AG09309 (cell line): ENCODE data around the gene TBX2.
A peak's percentile ranks its signal among the peaks of the same experiment; 100 is the strongest.

ENCODE experiments used
- DNase-seq: peaks from one replicate; pipeline ENCODE4 v3.0.0-alpha.2; 2010; ENCODE audit warnings: low read depth
- H3K4me3 ChIP-seq: 2 replicates; pipeline ENCODE4 v1.5.1; 2011; ENCODE audit warnings: mild to moderate bottlenecking, low read depth, low read length, moderate library complexity; ENCODE audit not compliant: control insufficient read depth
- CTCF ChIP-seq: IDR thresholded peaks from 2 replicates; pipeline ENCODE4 v1.5.1; 2011; ENCODE audit warnings: mild to moderate bottlenecking, low read depth, low read length, inconsistent platforms; ENCODE audit not compliant: insufficient read depth, control insufficient read depth; ENCODE audit errors: missing control alignments

TBX2 gene

DNA sequence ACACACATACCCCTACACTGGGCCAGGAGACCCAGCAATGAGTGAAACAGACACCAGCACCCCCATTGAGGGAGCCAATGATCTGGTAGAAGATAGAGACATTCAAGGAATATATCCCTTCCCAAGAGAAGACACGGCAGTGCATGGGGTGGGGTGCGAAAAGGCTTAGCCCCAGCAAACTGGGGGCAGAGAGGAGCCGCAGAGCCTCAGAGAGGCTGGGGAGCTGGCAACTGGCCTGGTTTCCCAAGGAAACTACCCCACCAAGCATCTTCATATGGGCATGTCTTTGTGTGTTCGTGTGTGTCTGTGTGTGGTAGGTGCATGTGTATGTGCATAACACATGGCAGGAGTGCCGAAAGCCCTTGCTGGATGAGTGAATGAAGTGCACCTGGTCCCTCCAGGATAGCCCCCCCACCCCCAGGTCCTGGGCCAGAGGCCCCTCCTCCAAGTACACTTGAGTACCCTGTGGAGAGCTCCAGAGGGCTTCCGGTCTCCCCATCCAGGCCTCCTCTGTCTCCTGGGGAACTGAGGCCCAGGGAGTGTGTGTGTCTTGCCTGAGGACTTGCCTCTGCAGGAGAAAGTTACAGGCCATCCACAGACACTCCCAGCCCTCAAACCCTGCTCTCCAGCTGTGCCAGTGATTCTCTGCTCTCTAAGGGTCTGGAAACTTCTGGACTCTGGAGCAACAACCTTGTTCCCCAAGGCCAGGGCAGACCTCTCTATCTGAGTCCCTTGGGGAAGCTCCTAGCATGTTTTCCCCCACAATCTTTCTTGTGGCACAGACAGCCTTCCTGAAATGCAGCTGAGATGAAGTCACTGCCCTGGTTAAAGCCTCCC lies 15.9 kb downstream of the TBX2 start:
- no peak for DNase-seq
- no peak for TF ChIP-seq CTCF
- no peak overlapping the region for H3K4me3 ChIP-seq

- TF ChIP-seq CTCF: no peak
- H3K4me3 ChIP-seq: no peak overlapping the region
- no peak for DNase-seq
These were observed 16.5 kb downstream of the TBX2 start for GRCh38 chr17:61416211-61416539.

- DNase-seq: no peak
- H3K4me3 ChIP-seq: peak overlapping the region; percentile 19
These were observed 17.1 kb downstream of the TBX2 start for GRCh38 chr17:61416540-61417363.

DNA sequence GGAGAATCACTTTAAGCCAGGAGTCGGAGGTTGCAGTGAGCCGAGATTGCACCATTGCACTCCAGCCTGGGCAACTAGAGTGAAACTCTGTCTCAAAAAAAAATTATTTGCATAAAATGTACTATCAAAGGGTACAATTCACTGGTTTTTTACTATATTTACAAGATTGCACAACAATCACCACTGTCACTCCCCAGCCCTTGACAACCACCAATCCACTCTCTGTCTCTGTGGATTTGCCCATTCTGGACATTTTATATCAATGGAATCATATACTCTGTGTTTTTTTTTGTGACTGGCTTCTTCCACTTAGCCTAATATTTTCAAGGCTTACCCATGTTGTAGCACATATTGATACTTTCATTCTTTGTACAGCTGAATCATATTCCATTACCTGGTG lies 18.8 kb downstream of the TBX2 start:
- TF ChIP-seq CTCF: no peak
- no peak for DNase-seq
- no peak overlapping the region for H3K4me3 ChIP-seq

More at GRCh38 chr17:61416540-61417363, 17.1 kb downstream of the TBX2 start:
- TF ChIP-seq CTCF: peak; percentile 99

DNA sequence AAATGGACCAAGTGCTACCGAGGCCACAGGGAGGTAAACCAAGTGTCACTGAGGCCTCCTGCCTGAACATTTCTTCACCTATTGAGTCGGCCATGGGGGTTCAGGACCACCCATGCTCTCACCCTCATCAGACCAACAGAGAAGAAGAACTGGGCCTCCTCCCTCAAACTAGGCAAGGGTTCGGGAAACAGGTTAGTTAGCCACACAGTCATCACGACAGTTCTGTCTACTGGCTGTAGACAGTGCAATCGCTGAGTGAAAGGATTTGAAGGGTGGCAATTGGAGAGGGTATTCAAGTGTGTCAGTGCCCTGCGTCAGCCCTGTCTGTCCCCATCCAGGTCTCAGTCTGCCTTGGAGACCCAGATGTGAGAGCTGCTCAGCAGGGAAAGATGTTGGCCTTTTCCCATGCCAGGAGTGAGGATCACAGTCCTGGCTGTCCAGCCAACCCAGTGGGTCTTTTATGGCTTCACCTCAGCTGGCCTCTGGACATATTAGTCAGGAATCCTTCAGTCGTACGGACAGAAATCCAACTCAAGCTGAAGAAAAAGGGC lies 19.9 kb downstream of the TBX2 start:
- no peak for DNase-seq
- H3K4me3 ChIP-seq: no peak overlapping the region
- TF ChIP-seq CTCF: no peak

GRCh38 chr17:61420052-61420451 lies 20.4 kb downstream of the TBX2 start:
- no peak for TF ChIP-seq CTCF
- no peak for DNase-seq
- no peak overlapping the region for H3K4me3 ChIP-seq
